Body of pancreas (tissue), 4 donors: ENCODE measurements around the gene PLPP3. TPM values are rescaled to one million over a fixed set of nuclear protein-coding genes. Genes with fewer than 3 reads are reported as not detected.
A peak's percentile ranks its signal among the peaks of the same experiment; 100 is the strongest.

ENCODE experiments used
- ATAC-seq: fragments of 150-250 bp; one replicate; pipeline ENCODE4 v1.9.1; 2016
- DNase-seq, 4 donors: peaks; one replicate each; pipeline ENCODE4 v3.0.0-alpha.2; 2019
- H3K27ac ChIP-seq, 4 donors: fragments of 200-600 bp; sonication (generic); 1 replicate in 3 of 4; 2 replicates in 1 of 4; pipeline versions ENCODE4 v1.5.1 to v1.6.1; 2016 to 2019; ENCODE audit warnings: mild to moderate bottlenecking in 1 of 4, mixed read lengths in 1 of 4, moderate library complexity in 1 of 4
- H3K27me3 ChIP-seq, 2 donors: fragments of 200-600 bp; sonication (generic); one replicate each; pipeline ENCODE4 v1.6.0; 2016; ENCODE audit warnings: mild to moderate bottlenecking in 1 of 2
- H3K36me3 ChIP-seq, 2 donors: fragments of 200-600 bp; sonication (generic); replicated peaks in 1 of 2; 2 replicates each; pipeline ENCODE4 v1.5.1; 2016; ENCODE audit warnings: low read depth in 2 of 2; ENCODE audit not compliant: insufficient read depth in 1 of 2
- H3K4me1 ChIP-seq: fragments of 200-600 bp; sonication (generic); one replicate; pipeline ENCODE4 v1.6.0; 2016
- H3K4me3 ChIP-seq, 2 donors: fragments of 200-600 bp; sonication (generic); 1 replicate in 1 of 2; 2 replicates in 1 of 2; pipeline ENCODE4 v1.5.1; 2016 to 2019
- H3K9me3 ChIP-seq, 3 donors: fragments of 200-600 bp; sonication (generic); 1 replicate in 2 of 3; 2 replicates in 1 of 3; pipeline ENCODE4 v1.5.1; 2016
- CTCF ChIP-seq, 7 experiments: fragments of 450-650 bp in 4 of 7; fragments of 200-600 bp in 3 of 7; sonication (generic) in 3 of 7; IDR thresholded peaks; one replicate each; pipeline ENCODE4 v1.5.1; 2016 to 2019; ENCODE audit warnings: antibody characterized with exemption in 7 of 7
- POLR2A ChIP-seq, 3 donors: fragments of 450-650 bp; IDR thresholded peaks; one replicate each; pipeline ENCODE4 v1.6.1; 2016; ENCODE audit warnings: antibody characterized with exemption in 3 of 3, mild to moderate bottlenecking in 2 of 3
- WGBS, 2 donors: methylation state at CpG; one replicate each; pipeline ENCODE4 v1.1.5; 2017; 5-methylcytosine and 5-hydroxymethylcytosine counted together
- intact Hi-C: fragments of 100-400 bp; cut with DNase I; formaldehyde crosslinking; loops from one replicate; pipeline ENCODE4 v1.15.1; 2023
- total RNA-seq, 2 donors: library from RNA; depleted of rRNA; stranded (reverse); fragments of >200 nt; gene quantifications; one replicate each; pipeline ENCODE4 v1.1.0, GENCODE V29; 2016

Gene PLPP3
- total RNA-seq, 2 donors from 2014 or later = 35.8 to 52.7 TPM

- TF ChIP-seq CTCF (IDR thresholded peaks at IDR 0.05) (no peak), POLR2A (IDR thresholded peaks at IDR 0.05) (no peak)
- intact Hi-C loops = no loop called here
- H3K36me3 ChIP-seq = no peaks in the 10 kb centered on the region
- WGBS, 2 donors = 43 to 48% methylated on average over 3 of the region's 3 CpGs
- ATAC-seq = no peak
- no peak overlapping the region for H3K4me3 ChIP-seq
- no peaks in the 10 kb centered on the region for H3K27me3 ChIP-seq
- peaks cover 73% of the 10 kb centered on the region for H3K4me1 ChIP-seq
- no peak for DNase-seq
- no peak overlapping the region for H3K27ac ChIP-seq
- no peaks in the 10 kb centered on the region for H3K9me3 ChIP-seq
Observed at GRCh38 chr1:56551691-56552090, 27.7 kb downstream of the PLPP3 start.

GRCh38 chr1:56550859-56551188 lies 28.5 kb downstream of the PLPP3 start:
- ATAC-seq (no peak), DNase-seq (no peak)
- no peak for TF ChIP-seq POLR2A (IDR thresholded peaks at IDR 0.05)
- no peak for TF ChIP-seq CTCF (IDR thresholded peaks at IDR 0.05)
- Histone ChIP-seq H3K36me3 (no peaks in the 10 kb centered on the region), H3K9me3 (no peaks in the 10 kb centered on the region), H3K4me1 (peaks cover 82% of the 10 kb centered on the region), H3K4me3 (no peak overlapping the region), H3K27ac (no peak overlapping the region), H3K27me3 (no peaks in the 10 kb centered on the region)
- 63 to 73% methylated on average over 4 of the region's 4 CpGs for WGBS, 2 donors
- intact Hi-C loops = no loop called here

DNA sequence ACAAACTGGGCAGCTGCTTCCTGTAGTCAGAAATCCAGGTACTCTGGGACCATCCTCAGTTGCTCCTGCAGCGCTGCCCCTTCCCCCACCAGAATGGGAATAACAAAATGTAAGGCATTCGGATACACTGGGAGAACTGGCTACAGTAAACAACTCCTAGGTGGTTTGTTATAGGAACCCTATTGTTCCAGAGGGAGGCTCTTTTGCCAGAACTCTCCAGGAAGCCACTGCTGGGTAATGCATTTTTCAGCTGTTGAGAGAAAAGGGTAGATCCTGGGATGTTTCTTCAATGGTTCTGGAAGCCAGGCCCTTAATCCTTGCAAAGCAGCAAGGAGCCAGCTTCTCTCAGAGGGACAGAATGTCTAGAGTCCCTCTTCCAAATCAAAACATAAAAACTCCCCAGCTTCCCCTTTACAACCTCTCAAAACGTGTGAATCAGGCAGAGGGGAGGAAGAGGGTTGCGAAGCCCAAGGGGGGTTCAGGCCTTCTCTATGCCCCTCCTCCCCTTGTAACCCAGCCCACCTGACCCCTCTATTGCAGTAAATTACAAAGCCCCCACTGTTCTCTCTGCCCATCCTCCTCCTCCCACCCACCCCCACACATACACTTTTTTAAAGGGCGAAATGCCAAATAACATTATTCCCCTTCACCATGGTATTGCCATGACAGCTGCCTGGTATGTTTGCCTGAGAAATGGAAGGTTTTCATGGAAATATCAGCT lies 29.1 kb downstream of the PLPP3 start:
- intact Hi-C loops = no loop called here
- Histone ChIP-seq H3K9me3 (no peaks in the 10 kb centered on the region), H3K27ac (peak overlapping the region in 3 of 4 donors; percentile 17 to 32 (median 19)), H3K4me1 (peaks cover 87% of the 10 kb centered on the region), H3K27me3 (no peaks in the 10 kb centered on the region), H3K36me3 (no peaks in the 10 kb centered on the region), H3K4me3 (no peak overlapping the region)
- ATAC-seq (no peak), DNase-seq (no peak)
- TF ChIP-seq CTCF (IDR thresholded peaks at IDR 0.05) (no peak), POLR2A (IDR thresholded peaks at IDR 0.05) (no peak)
- WGBS, 2 donors = 73 to 74% methylated on average over 5 of the region's 5 CpGs

- DNase-seq (peak in 1 of 4 donors; percentile 22), ATAC-seq (no peak)
- H3K36me3 ChIP-seq = no peaks in the 10 kb centered on the region
- peaks cover 100% of the 10 kb centered on the region for H3K4me1 ChIP-seq
- H3K4me3 ChIP-seq = no peak overlapping the region
- no peaks in the 10 kb centered on the region for H3K9me3 ChIP-seq
- intact Hi-C loops = no loop called here
- no peaks in the 10 kb centered on the region for H3K27me3 ChIP-seq
- no peak for TF ChIP-seq POLR2A (IDR thresholded peaks at IDR 0.05)
- peak overlapping the region in 3 of 4 donors; percentile 42 to 71 (median 67) for H3K27ac ChIP-seq
Observed at GRCh38 chr1:56548571-56548970, 30.8 kb downstream of the PLPP3 start.

DNA sequence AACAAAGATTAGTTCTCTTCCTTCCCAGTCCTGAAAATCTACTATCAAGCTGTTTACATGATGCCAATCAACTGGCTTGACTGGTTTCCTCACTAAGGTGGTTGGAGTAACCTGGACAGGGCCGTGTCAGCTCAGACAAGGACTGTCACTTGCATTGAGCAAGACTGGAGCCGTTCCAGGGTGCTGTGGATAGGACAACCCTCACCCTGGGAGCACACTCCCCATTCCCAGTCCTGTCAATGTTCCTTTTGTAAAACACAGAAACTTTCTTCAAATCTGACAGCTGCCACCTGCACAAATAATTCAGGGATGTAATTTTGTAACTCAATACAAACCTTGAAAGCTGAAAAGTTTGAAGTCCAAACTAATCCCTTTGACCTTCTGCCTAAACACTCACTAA lies 31.4 kb downstream of the PLPP3 start:
- TF ChIP-seq POLR2A (IDR thresholded peaks at IDR 0.05) = no peak
- no peak for TF ChIP-seq CTCF (IDR thresholded peaks at IDR 0.05)
- no peak for ATAC-seq
- no peak overlapping the region for H3K4me3 ChIP-seq
- peak overlapping the region in 3 of 4 donors; percentile 42 to 71 (median 67) for H3K27ac ChIP-seq
- no peaks in the 10 kb centered on the region for H3K27me3 ChIP-seq
- intact Hi-C loops = no loop called here
- H3K36me3 ChIP-seq = no peaks in the 10 kb centered on the region
- 6 to 12% methylated on average over 2 of the region's 2 CpGs for WGBS, 2 donors
- H3K9me3 ChIP-seq = no peaks in the 10 kb centered on the region
- peaks cover 100% of the 10 kb centered on the region for H3K4me1 ChIP-seq
- peak in 3 of 4 donors; percentile 16 to 41 (median 25) for DNase-seq
